A549 treated with AZD2906 at 1 μM for 4 hours (cell line): ENCODE data around the gene SPOUT1. TPM values are rescaled to one million over a fixed set of nuclear protein-coding genes. Genes with fewer than 3 reads are reported as not detected.

Experiments
- total RNA-seq: library from RNA; stranded (reverse); fragments of 200-300 nt; extraction: Qiagen RNA extraction; gene quantifications from 5 replicates; pipeline ENCODE4 v1.2.3, GENCODE V29; 2022

Gene SPOUT1
- 19.6 to 51.4 TPM (median 47.7 TPM) in 5 replicates for total RNA-seq

GRCh38 chr9:128829477-128830251, at the start of gene SPOUT1:
SPOUT1 (minus strand) TSS chr9:128829794; CDS start chr9:128829780, 14 bp downstream.

DNA sequence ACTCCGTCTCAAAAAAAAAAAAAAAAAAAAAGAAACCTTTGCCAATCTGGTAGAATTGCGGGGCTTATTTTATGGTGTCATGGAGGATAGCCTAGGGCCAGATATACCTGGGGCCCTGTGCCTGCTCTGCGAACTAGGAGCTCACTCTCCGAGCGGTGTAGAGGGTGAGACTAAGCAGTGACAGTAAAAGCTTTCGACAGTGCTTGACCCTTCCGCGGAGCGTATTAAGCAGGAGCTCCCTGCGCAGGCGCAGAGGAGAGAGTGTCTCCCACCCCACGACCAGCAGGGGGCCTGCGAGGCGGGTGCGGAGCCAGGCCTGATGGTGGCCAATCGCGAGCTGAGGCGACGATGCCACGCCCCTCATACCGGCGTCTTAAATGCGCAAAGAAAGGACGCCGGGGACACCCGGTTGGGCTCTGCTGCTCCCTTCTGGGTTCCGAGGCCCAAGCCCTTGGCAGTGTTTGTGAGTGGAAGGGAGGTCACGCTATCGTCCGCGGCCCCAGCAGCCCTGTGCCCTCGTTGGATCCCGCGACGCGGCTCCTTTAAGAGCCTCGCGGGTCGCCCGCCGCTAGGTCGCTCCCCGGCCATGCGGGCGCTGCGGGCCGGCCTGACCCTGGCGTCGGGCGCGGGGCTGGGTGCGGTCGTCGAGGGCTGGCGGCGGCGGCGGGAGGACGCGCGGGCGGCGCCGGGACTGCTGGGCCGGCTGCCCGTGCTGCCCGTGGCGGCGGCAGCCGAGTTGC, 11.3 kb downstream of the SPOUT1 start, which contains the start of gene ENDOG:
Gene ENDOG, plus strand, starts transcription at position 402 of the 740 bp plus-strand sequence. Its CDS starts 185 bp downstream, at position 587.

GRCh38 chr9:128786681-128787601, 42.7 kb downstream of the SPOUT1 start, which contains the start of gene TBC1D13:
TBC1D13 (plus strand) TSS chr9:128787253; CDS start chr9:128787354, 101 bp downstream.

DNA sequence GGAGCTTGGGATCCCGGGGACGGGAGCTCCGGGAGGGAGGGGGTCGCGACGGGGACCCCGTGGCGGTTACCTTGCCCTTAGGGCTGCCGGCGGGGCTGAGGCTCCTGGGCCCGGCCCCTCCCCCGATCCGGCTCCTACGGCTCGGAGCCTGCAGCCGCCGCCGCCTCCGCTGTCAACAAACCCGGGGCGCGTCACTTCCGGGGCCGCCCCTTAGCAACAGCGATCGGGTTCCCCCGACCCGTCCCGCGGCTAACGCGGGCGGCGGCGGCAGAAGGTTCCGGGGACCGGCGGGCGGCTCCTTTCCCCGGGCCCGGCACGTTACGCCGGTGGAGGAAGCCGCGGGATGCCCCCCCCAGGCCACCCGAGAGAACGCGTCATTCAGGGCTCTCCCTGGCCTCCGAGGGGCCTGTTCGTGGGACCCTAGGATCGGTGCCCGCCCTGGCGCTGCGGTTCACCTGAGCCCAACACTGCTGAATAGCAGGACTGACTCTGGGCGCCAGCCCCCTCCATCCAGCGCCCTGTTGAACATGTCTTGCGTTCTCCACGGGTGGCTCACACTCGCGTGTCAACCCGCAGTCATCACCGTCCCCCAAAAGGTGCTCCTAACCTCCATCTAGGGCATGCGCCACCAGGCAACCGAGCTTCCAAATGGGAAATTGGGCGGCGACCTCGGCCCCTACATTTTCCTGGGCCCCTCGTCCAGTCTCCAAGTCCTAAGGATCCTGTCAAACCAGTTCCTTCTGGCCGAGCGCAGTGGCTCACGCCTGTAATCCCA, 57.7 kb downstream of the SPOUT1 start, which contains the start of gene ZER1:
Gene ZER1, minus strand, starts transcription at position 183 of the 775 bp plus-strand sequence. CDS start 16,362 bp downstream, outside the sequence.

Other genes starting within 250 kb of the SPOUT1 start
- gene DYNC2I2, start 172.9 kb downstream of the SPOUT1 start, total RNA-seq = 98.9 to 149 TPM (median 138 TPM) in 5 replicates
- 374 to 503 TPM (median 376 TPM) in 5 replicates for gene SET, start 140.6 kb downstream of the SPOUT1 start, total RNA-seq
- 13.1 to 18.5 TPM (median 16.8 TPM) in 5 replicates for gene PKN3, start 127.3 kb downstream of the SPOUT1 start, total RNA-seq
- 65.4 to 100.0 TPM (median 97.3 TPM) in 5 replicates for gene ZDHHC12, start 105.7 kb downstream of the SPOUT1 start, total RNA-seq
- gene ZER1, start 57.9 kb downstream of the SPOUT1 start, total RNA-seq = 14.9 to 18.2 TPM (median 16.2 TPM) in 5 replicates
- gene TBC1D13, start 42.5 kb downstream of the SPOUT1 start, total RNA-seq = 20.2 to 22.3 TPM (median 20.8 TPM) in 5 replicates
- 16.5 to 37.5 TPM (median 36.8 TPM) in 5 replicates for gene ENDOG, start 11.3 kb downstream of the SPOUT1 start, total RNA-seq
- 9.8 to 15.3 TPM (median 13.1 TPM) in 5 replicates for gene KYAT1, start 52.2 kb upstream of the SPOUT1 start, total RNA-seq
- 132 to 153 TPM (median 147 TPM) in 5 replicates for gene LRRC8A, start 52.3 kb upstream of the SPOUT1 start, total RNA-seq
- gene PHYHD1, start 91.2 kb upstream of the SPOUT1 start, total RNA-seq = 0.20 to 0.33 TPM (median 0.25 TPM) in 5 replicates
- 36.8 to 41.3 TPM (median 40.6 TPM) in 5 replicates for gene DOLK, start 117.8 kb upstream of the SPOUT1 start, total RNA-seq
- 37.8 to 45.1 TPM (median 42.4 TPM) in 5 replicates for gene NUP188, start 117.9 kb upstream of the SPOUT1 start, total RNA-seq
- 36.8 to 53.7 TPM (median 48.5 TPM) in 5 replicates for gene SH3GLB2, start 198.5 kb upstream of the SPOUT1 start, total RNA-seq
- 13.1 to 17.7 TPM (median 14.9 TPM) in 5 replicates for gene MIGA2, start 206.8 kb upstream of the SPOUT1 start, total RNA-seq